Smooth muscle cell (in vitro differentiated cells): ENCODE data around the gene CFLAR. TPM values are rescaled to one million over a fixed set of nuclear protein-coding genes. Genes with fewer than 3 reads are reported as not detected.
"Not testable (repeated sequence)": the region's sequence is repeated elsewhere in the genome, so short reads cannot be mapped to it uniquely, and the experiment has no call there.

ENCODE experiments used
- DNase-seq: peaks from one replicate; lab custom pipeline; 2025; ENCODE audit not compliant: unreplicated experiment; lab: John Stamatoyannopoulos, UW
- H2AFZ ChIP-seq: fragments of 200-600 bp; sonication (generic); 2 replicates; pipeline ENCODE4 v1.6.0; 2016; ENCODE audit warnings: antibody characterized with exemption, low read depth, mild to moderate bottlenecking
- H3F3A ChIP-seq: fragments of 200-600 bp; sonication (generic); 2 replicates; pipeline ENCODE4 v1.6.0; 2017; ENCODE audit warnings: antibody characterized with exemption, low read depth
- H3K27ac ChIP-seq: fragments of 200-600 bp; sonication (generic); 2 replicates; pipeline ENCODE4 v1.5.1; 2016; ENCODE audit warnings: low read depth, mild to moderate bottlenecking
- H3K27me3 ChIP-seq: fragments of 200-600 bp; sonication (generic); 2 replicates; pipeline ENCODE4 v1.6.1; 2016; ENCODE audit warnings: low read depth, mild to moderate bottlenecking
- H3K36me3 ChIP-seq: fragments of 200-600 bp; sonication (generic); 2 replicates; pipeline ENCODE4 v1.5.1; 2016; ENCODE audit warnings: low read depth
- H3K4me1 ChIP-seq: fragments of 200-600 bp; sonication (generic); 2 replicates; pipeline ENCODE4 v1.5.1; 2016; ENCODE audit warnings: low read depth
- H3K4me2 ChIP-seq: fragments of 200-600 bp; sonication (generic); 2 replicates; pipeline ENCODE4 v1.6.0; 2016; ENCODE audit warnings: mild to moderate bottlenecking
- H3K4me3 ChIP-seq: fragments of 200-600 bp; sonication (generic); 2 replicates; pipeline ENCODE4 v1.5.1; 2016; ENCODE audit warnings: mild to moderate bottlenecking
- H3K79me2 ChIP-seq: fragments of 200-600 bp; sonication (generic); 2 replicates; pipeline ENCODE4 v1.6.0; 2016; ENCODE audit warnings: low read depth, mild to moderate bottlenecking
- H3K9ac ChIP-seq: fragments of 200-600 bp; sonication (generic); 2 replicates; pipeline ENCODE4 v1.6.0; 2016; ENCODE audit warnings: low read depth
- H3K9me3 ChIP-seq: fragments of 200-600 bp; sonication (generic); replicated peaks from 2 replicates; pipeline ENCODE4 v1.5.1; 2016; ENCODE audit warnings: low read depth
- H4K20me1 ChIP-seq: fragments of 200-600 bp; sonication (generic); 2 replicates; pipeline ENCODE4 v1.6.0; 2016; ENCODE audit warnings: low read depth
- CTCF ChIP-seq: fragments of 200-600 bp; sonication (generic); IDR thresholded peaks from 2 replicates; pipeline ENCODE4 v1.5.1; 2017; ENCODE audit warnings: borderline replicate concordance, mild to moderate bottlenecking, antibody characterized with exemption; ENCODE audit not compliant: insufficient read depth, poor library complexity, severe bottlenecking
- WGBS: methylation state at CpG from one replicate; pipeline ENCODE4 v1.1.7; 2016; ENCODE audit warnings: low lambda C conversion rate; 5-methylcytosine and 5-hydroxymethylcytosine counted together
- polyA plus RNA-seq: library from polyadenylated mRNA; unstranded; fragments of >200 nt; fragmentation: Nextera tagmentation; extraction: Ambion mirVana; gene quantifications from 2 replicates; pipeline ENCODE4 v1.2.1, GENCODE V29; 2016
- total RNA-seq: library from RNA; depleted of rRNA; stranded (reverse); fragments of >200 nt; gene quantifications from 2 replicates; pipeline ENCODE4 v1.2.3, GENCODE V29; 2014

The CFLAR gene
- total and polyA plus RNA-seq, 2 experiments from 2014 or later = 16.0 to 27.1 TPM

GRCh38 chr2:201176081-201176481, 60.1 kb downstream of the CFLAR start:
- Histone ChIP-seq H3K79me2 (no peaks in the 10 kb centered on the region), H3K9me3 (no peaks in the 10 kb centered on the region), H3K4me1 (no peaks in the 10 kb centered on the region), H2AFZ (no peak overlapping the region), H3K4me3 (no peak overlapping the region), H3K9ac (no peak overlapping the region), H4K20me1 (no peaks in the 10 kb centered on the region), H3K27ac (no peak overlapping the region), H3K4me2 (no peak overlapping the region), H3K27me3 (no peaks in the 10 kb centered on the region), H3K36me3 (no peaks in the 10 kb centered on the region), H3F3A (no peaks in the 10 kb centered on the region)
- no peak for DNase-seq
- 81% methylated on average over 6 of the region's 6 CpGs for WGBS
- no peak for TF ChIP-seq CTCF

- H3K4me2 ChIP-seq = no peak overlapping the region
- WGBS = 96% methylated on average over 3 of the region's 3 CpGs
Measured at GRCh38 chr2:201180010-201180409, 64.0 kb downstream of the CFLAR start.

GRCh38 chr2:201182650-201183364, 66.8 kb downstream of the CFLAR start, which contains the start of gene CASP10:
Gene CASP10, plus strand, starts transcription at chr2:201183141. Its CDS starts 2,637 bp downstream, at chr2:201185778.
- Histone ChIP-seq H3K79me2 (no peaks in the 10 kb centered on the region), H3K27ac (no peak within 1 kb of the TSS), H4K20me1 (no peaks in the 10 kb centered on the region), H2AFZ (peak within 1 kb of the TSS; percentile 74), H3K4me3 (peak within 1 kb of the TSS; percentile 41), H3F3A (no peaks in the 10 kb centered on the region), H3K27me3 (no peaks in the 10 kb centered on the region), H3K9ac (no peak within 1 kb of the TSS), H3K36me3 (no peaks in the 10 kb centered on the region), H3K4me1 (no peaks in the 10 kb centered on the region), H3K4me2 (peak within 1 kb of the TSS; percentile 73), H3K9me3 (no peaks in the 10 kb centered on the region)
- TF ChIP-seq CTCF = peak; percentile 16
- DNase-seq = no peak
- 65% methylated on average over 11 of the region's 11 CpGs for WGBS

More at GRCh38 chr2:201180010-201180409, 64.0 kb downstream of the CFLAR start:
- no peaks in the 10 kb centered on the region for H4K20me1 ChIP-seq
- no peaks in the 10 kb centered on the region for H3K27me3 ChIP-seq
- no peak overlapping the region for H3K27ac ChIP-seq
- H3K4me3 ChIP-seq = no peak overlapping the region
- TF ChIP-seq CTCF = no peak
- H3K9me3 ChIP-seq = no peaks in the 10 kb centered on the region
- H3K79me2 ChIP-seq = no peaks in the 10 kb centered on the region
- H3K9ac ChIP-seq = no peak overlapping the region
- H2AFZ ChIP-seq = no peak overlapping the region
- no peaks in the 10 kb centered on the region for H3K36me3 ChIP-seq
- H3F3A ChIP-seq = no peaks in the 10 kb centered on the region
- no peak for DNase-seq
- H3K4me1 ChIP-seq = no peaks in the 10 kb centered on the region

- H3F3A ChIP-seq = no peaks in the 10 kb centered on the region
- WGBS = 71% methylated on average over 4 of the region's 4 CpGs
- H4K20me1 ChIP-seq = no peaks in the 10 kb centered on the region
- no peak for TF ChIP-seq CTCF
- H3K27ac ChIP-seq = no peak overlapping the region
- H3K36me3 ChIP-seq = no peaks in the 10 kb centered on the region
- H3K9ac ChIP-seq = no peak overlapping the region
- no peak for DNase-seq
- peak overlapping the region; percentile 41 for H3K4me3 ChIP-seq
- H3K79me2 ChIP-seq = no peaks in the 10 kb centered on the region
- H2AFZ ChIP-seq = peak overlapping the region; percentile 74
- no peaks in the 10 kb centered on the region for H3K4me1 ChIP-seq
- H3K4me2 ChIP-seq = peak overlapping the region; percentile 73
- no peaks in the 10 kb centered on the region for H3K9me3 ChIP-seq
- H3K27me3 ChIP-seq = no peaks in the 10 kb centered on the region
Measured at GRCh38 chr2:201183365-201183727, 67.4 kb downstream of the CFLAR start.

- Histone ChIP-seq H3K4me2 (peak overlapping the region; percentile 73), H3K4me3 (peak overlapping the region; percentile 41)
- WGBS = 81% methylated on average over 5 of the region's 5 CpGs
Measured at GRCh38 chr2:201183835-201184234, 67.9 kb downstream of the CFLAR start.

More at GRCh38 chr2:201183835-201184234, 67.9 kb downstream of the CFLAR start:
- H2AFZ ChIP-seq, H3K79me2 ChIP-seq, H3K27ac ChIP-seq, H4K20me1 ChIP-seq, DNase-seq, H3K9ac ChIP-seq, H3K36me3 ChIP-seq, H3K9me3 ChIP-seq, H3K4me1 ChIP-seq, H3K27me3 ChIP-seq, H3F3A ChIP-seq: not testable (repeated sequence)
